AG04450 (cell line): ENCODE measurements around the gene CMTM1. TPM values are rescaled to one million over a fixed set of nuclear protein-coding genes. Genes with fewer than 3 reads are reported as not detected.

Experiments used
- CTCF ChIA-PET: fragments of 300-600, 350-600 bp; formaldehyde crosslinking; extraction: SDS; loops from one replicate; lab custom pipeline; 2022; ENCODE audit warnings: antibody characterized with exemption, inconsistent platforms; lab: Charles Lee
- POLR2A ChIA-PET: fragments of 350-600 bp; formaldehyde crosslinking; extraction: SDS; loops from one replicate; lab custom pipeline; 2021; ENCODE audit warnings: antibody characterized with exemption, inconsistent platforms; lab: Yijun Ruan, JAX
- DNase-seq: peaks from one replicate; pipeline ENCODE4 v3.0.0-alpha.2; 2011; ENCODE audit warnings: low read depth, low spot score
- H3K27ac ChIP-seq: one replicate; pipeline ENCODE4 v1.5.1; 2012; ENCODE audit warnings: low read depth, low read length, control low read depth
- H3K27me3 ChIP-seq: one replicate; pipeline ENCODE4 v1.6.0; 2012; ENCODE audit warnings: low read length; ENCODE audit not compliant: control insufficient read depth, insufficient read depth
- H3K4me3 ChIP-seq: 2 replicates; pipeline ENCODE4 v1.5.1; 2011; ENCODE audit warnings: mild to moderate bottlenecking, low read depth, low read length, control low read depth
- H3K9me3 ChIP-seq: 2 replicates; pipeline ENCODE4 v1.5.1; 2012; ENCODE audit warnings: low read length; ENCODE audit not compliant: control insufficient read depth, insufficient read depth
- polyA plus RNA-seq: library from polyadenylated mRNA; depleted of rRNA; stranded (reverse); fragments of >200 nt; gene quantifications from 2 replicates; pipeline ENCODE4 v1.2.3, GENCODE V29; 2011
- TF ChIP-seq, protein P1 (sequence below): IDR thresholded peaks from 2 replicates; pipeline ENCODE4 v1.5.1; 2011; ENCODE audit warnings: low read depth, low read length, control low read depth, inconsistent platforms

Gene CMTM1
- polyA plus RNA-seq, 1 experiment = 1.6 TPM

DNA sequence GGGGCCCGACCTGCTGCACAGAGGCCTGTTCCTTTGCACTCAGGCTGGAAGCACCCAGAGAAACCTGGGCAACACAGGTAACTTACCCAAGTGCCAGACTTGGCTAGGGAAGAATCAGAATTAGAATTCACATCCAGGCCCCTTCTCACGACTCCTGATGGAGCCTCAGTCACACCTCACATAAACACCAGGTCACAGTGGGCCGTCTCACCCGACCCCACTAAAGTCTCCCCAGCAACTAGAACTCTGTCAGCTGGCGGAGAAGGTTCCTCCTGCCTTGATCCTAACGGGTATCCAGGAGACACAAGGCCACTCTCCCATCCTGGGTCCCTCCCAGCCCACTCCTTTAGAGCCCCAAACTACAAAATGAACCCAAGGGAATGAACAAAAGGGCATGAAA, 22.7 kb upstream of the CMTM1 start:
- no peak overlapping the region for H3K4me3 ChIP-seq
- no peak overlapping the region for H3K27ac ChIP-seq
- CTCF ChIA-PET = interaction anchor here (1.4 kb wide), 1 partner anchor 65 kb away, joined by 4 read pairs; no protein-coding TSS in a partner anchor
- H3K9me3 ChIP-seq = no peaks in the 10 kb centered on the region
- TF ChIP-seq, protein P1, sequence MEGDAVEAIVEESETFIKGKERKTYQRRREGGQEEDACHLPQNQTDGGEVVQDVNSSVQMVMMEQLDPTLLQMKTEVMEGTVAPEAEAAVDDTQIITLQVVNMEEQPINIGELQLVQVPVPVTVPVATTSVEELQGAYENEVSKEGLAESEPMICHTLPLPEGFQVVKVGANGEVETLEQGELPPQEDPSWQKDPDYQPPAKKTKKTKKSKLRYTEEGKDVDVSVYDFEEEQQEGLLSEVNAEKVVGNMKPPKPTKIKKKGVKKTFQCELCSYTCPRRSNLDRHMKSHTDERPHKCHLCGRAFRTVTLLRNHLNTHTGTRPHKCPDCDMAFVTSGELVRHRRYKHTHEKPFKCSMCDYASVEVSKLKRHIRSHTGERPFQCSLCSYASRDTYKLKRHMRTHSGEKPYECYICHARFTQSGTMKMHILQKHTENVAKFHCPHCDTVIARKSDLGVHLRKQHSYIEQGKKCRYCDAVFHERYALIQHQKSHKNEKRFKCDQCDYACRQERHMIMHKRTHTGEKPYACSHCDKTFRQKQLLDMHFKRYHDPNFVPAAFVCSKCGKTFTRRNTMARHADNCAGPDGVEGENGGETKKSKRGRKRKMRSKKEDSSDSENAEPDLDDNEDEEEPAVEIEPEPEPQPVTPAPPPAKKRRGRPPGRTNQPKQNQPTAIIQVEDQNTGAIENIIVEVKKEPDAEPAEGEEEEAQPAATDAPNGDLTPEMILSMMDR = no peak
- DNase-seq = no peak
- POLR2A ChIA-PET = no interaction called here
- H3K27me3 ChIP-seq = no peaks in the 10 kb centered on the region

DNA sequence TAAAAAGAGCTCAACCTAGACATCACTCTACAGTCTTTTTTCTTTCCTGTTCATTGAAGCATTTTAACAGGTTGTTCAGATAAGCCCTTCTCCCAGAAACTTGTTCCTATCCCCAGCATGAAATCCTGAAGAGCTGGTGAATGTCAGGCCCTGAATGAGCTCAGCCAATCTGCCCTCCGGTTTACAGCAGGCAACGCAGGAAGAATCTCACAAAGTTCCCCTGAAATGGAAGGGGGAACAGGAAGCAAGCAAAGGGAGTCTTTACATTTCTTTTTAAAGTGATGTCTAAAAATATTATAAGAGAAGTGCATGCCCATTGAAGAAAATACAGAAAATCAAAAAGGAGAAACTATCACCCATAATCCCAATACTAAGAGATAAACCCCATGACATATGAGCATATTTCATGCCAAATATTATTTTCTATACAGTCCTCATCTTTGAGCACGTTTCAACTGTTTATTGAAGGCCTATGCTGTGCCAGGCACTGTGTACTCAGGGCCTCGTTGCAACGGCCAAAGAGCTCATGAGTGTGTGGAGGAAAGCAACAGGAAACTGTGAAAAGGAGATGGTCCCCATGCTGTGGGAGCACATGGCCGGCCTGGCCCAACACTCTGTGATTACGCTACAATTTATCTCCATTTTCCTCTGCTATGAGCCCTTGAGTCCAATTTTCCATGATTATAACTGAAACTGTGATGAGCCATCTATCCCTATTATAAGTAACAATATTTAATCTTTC, 22.1 kb upstream of the CMTM1 start:
- H3K9me3 ChIP-seq = no peaks in the 10 kb centered on the region
- no peak for DNase-seq
- H3K27me3 ChIP-seq = no peaks in the 10 kb centered on the region
- CTCF ChIA-PET = interaction anchor here (0.9 to 1.4 kb wide), 2 partner anchors 64 to 187 kb away, joined by 3 to 4 read pairs; no protein-coding TSS in a partner anchor
- TF ChIP-seq, protein P1 = no peak
- H3K27ac ChIP-seq = no peak overlapping the region
- POLR2A ChIA-PET = no interaction called here
- no peak overlapping the region for H3K4me3 ChIP-seq

DNA sequence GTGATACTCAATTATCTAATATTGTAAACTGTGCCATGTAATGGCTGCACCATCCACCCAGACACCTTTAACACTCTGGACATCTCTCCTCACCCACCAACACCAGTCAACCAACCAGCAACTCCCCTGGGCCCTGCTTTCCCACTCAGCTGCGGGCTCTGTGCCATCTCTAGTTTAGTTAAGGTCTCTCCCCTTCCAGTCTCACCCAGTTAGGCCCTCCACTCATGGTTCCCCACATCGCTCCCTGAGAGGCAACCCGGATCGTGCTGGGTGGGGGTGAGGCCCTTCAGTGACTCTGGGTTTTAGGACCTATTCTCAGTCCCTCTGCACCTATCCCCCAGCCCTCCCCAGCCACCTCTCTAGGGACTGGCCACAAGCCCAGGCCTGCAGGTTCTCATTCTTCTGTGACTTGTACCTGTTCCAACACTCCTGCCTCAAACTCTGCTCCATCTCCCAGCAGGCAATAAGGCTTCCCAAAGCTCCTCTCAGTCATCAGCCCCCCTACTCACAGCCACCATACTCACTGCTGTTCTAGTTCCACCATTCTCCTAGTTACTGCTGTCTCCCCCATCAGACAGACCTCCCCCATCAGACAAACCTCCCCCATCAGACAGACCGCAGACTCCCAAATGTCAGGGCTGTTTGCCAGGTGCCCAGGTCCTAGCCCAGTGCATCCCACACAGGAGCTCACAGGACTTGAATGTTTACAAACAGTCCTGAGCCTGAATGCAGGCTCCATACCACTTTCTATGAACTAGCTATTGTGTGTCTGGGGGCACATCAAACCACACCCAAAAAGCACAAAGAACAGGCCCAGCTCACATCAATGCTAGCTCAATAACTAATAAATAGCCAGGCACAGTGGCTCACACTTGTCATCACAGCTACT, 18.9 kb upstream of the CMTM1 start:
- CTCF ChIA-PET = interaction anchor here (0.7 kb wide), 1 partner anchor 52 kb away, joined by 3 read pairs; no protein-coding TSS in a partner anchor
- POLR2A ChIA-PET = interaction anchor here (1.0 kb wide), 1 partner anchor 8 kb away, joined by 7 read pairs; no protein-coding TSS in a partner anchor

DNA sequence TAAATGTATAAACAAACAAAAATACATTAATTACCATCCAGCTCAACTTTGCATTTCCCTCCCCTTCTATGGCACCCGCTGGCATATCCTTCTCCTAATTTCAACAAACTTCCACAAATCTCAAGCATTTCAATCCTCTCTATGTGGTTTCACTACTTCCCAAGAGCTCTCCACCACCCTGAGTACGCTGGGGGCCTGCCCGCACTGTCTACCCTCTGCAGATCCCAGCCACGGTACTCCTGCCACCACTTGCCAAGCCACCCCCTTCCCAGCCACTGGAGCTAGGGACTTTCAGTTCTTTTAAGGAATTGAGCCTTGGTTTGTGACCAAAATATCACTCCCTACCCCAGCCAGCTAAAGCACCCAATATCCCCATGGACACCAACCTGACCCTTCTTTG, 18.2 kb upstream of the CMTM1 start:
- CTCF ChIA-PET = interaction anchor here (0.7 kb wide), 1 partner anchor 51 kb away, joined by 3 read pairs; no protein-coding TSS in a partner anchor
- no peaks in the 10 kb centered on the region; the same call in 1 of the 2 replicates for H3K9me3 ChIP-seq
- POLR2A ChIA-PET = interaction anchor here (1.0 kb wide), 1 partner anchor 9 kb away, joined by 7 read pairs; no protein-coding TSS in a partner anchor
- no peak overlapping the region for H3K4me3 ChIP-seq
- no peak overlapping the region for H3K27ac ChIP-seq
- no peaks in the 10 kb centered on the region for H3K27me3 ChIP-seq
- no peak for DNase-seq
- TF ChIP-seq, protein P1 = no peak

More for the DNA sequence above, 18.9 kb upstream of the CMTM1 start:
- Histone ChIP-seq H3K27ac (no peak overlapping the region), H3K27me3 (no peaks in the 10 kb centered on the region), H3K9me3 (no peaks in the 10 kb centered on the region), H3K4me3 (no peak overlapping the region)
- TF ChIP-seq, protein P1 = no peak
- no peak for DNase-seq
